GM23248 (cell line): ENCODE measurements around the gene PXT1. TPM values are rescaled to one million over a fixed set of nuclear protein-coding genes. Genes with fewer than 3 reads are reported as not detected.

Experiments used
- DNase-seq: peaks from one replicate; pipeline ENCODE4 v3.0.0-alpha.2; 2015
- H2AFZ ChIP-seq: fragments of 200-600 bp; sonication (generic); 2 replicates; pipeline ENCODE4 v1.6.1; 2016; ENCODE audit warnings: antibody characterized with exemption
- H3F3A ChIP-seq: fragments of 200-600 bp; sonication (generic); 2 replicates; pipeline ENCODE4 v1.6.1; 2016; ENCODE audit warnings: mild to moderate bottlenecking, antibody characterized with exemption, mixed run types; ENCODE audit not compliant: insufficient read depth
- H3K27ac ChIP-seq: fragments of 200-600 bp; sonication (generic); 2 replicates; pipeline ENCODE4 v1.5.1; 2016; ENCODE audit warnings: mild to moderate bottlenecking
- H3K27me3 ChIP-seq: fragments of 200-600 bp; sonication (generic); replicated peaks from 2 replicates; pipeline ENCODE4 v1.6.1; 2016; ENCODE audit warnings: mild to moderate bottlenecking; ENCODE audit not compliant: insufficient read depth
- H3K36me3 ChIP-seq: fragments of 200-600 bp; sonication (generic); 2 replicates; pipeline ENCODE4 v1.6.1; 2016; ENCODE audit warnings: low read depth, mild to moderate bottlenecking
- H3K4me1 ChIP-seq: fragments of 200-600 bp; sonication (generic); 2 replicates; pipeline ENCODE4 v1.6.1; 2016; ENCODE audit warnings: mild to moderate bottlenecking; ENCODE audit not compliant: insufficient read depth
- H3K4me2 ChIP-seq: fragments of 200-600 bp; sonication (generic); one replicate; pipeline ENCODE4 v1.6.1; 2016; ENCODE audit warnings: mild to moderate bottlenecking; ENCODE audit not compliant: unreplicated experiment
- H3K4me3 ChIP-seq: fragments of 200-600 bp; sonication (generic); 2 replicates; pipeline ENCODE4 v1.5.1; 2016; ENCODE audit warnings: mild to moderate bottlenecking
- H3K79me2 ChIP-seq: fragments of 200-600 bp; sonication (generic); 2 replicates; pipeline ENCODE4 v1.6.1; 2016; ENCODE audit warnings: mild to moderate bottlenecking; ENCODE audit not compliant: insufficient read depth
- H3K9ac ChIP-seq: fragments of 200-600 bp; sonication (generic); 2 replicates; pipeline ENCODE4 v1.6.1; 2016; ENCODE audit warnings: mild to moderate bottlenecking
- H3K9me2 ChIP-seq: fragments of 200-600 bp; sonication (generic); 2 replicates; pipeline ENCODE4 v1.6.1; 2016; ENCODE audit warnings: mixed run types, mild to moderate bottlenecking, moderate library complexity; ENCODE audit not compliant: insufficient read depth
- H3K9me3 ChIP-seq: fragments of 200-600 bp; sonication (generic); one replicate; pipeline ENCODE4 v1.6.1; 2017; ENCODE audit warnings: low read depth
- H4K20me1 ChIP-seq: fragments of 200-600 bp; sonication (generic); 2 replicates; pipeline ENCODE4 v1.6.0; 2016; ENCODE audit not compliant: insufficient read depth
- EZH2 ChIP-seq: fragments of 200-600 bp; sonication (generic); IDR thresholded peaks from 2 replicates; pipeline ENCODE4 v1.6.1; 2018; ENCODE audit warnings: antibody characterized with exemption, mild to moderate bottlenecking; ENCODE audit not compliant: insufficient read depth, poor library complexity, severe bottlenecking
- EZH2phosphoT487 ChIP-seq: fragments of 200-600 bp; sonication (generic); IDR thresholded peaks from 2 replicates; pipeline ENCODE4 v1.6.1; 2018; ENCODE audit warnings: antibody characterized with exemption, moderate library complexity, mild to moderate bottlenecking, low read depth; ENCODE audit not compliant: insufficient read depth
- WGBS, 2 experiments: methylation state at CpG; one replicate each; pipeline ENCODE4 v1.1.6; 2015 to 2017; ENCODE audit warnings: low lambda C conversion rate in 2 of 2, low coverage in 1 of 2; ENCODE audit errors: missing lambda C conversion rate in 2 of 2; 5-methylcytosine and 5-hydroxymethylcytosine counted together
- in situ Hi-C: fragments of 300-500 bp; cut with MboI; formaldehyde crosslinking; loops from 2 replicates; pipeline ENCODE4 v1.15.0; 2020
- polyA plus RNA-seq: library from polyadenylated mRNA; unstranded; fragments of >200 nt; fragmentation: Nextera tagmentation; extraction: Ambion mirVana; gene quantifications from 2 replicates; pipeline ENCODE4 v1.2.1, GENCODE V29; 2016
- total RNA-seq: library from RNA; depleted of rRNA; stranded (reverse); fragments of >200 nt; shearing (Covaris generic); gene quantifications from 2 replicates; pipeline ENCODE4 v1.2.3, GENCODE V29; 2014

PXT1 gene
- total and polyA plus RNA-seq, 2 experiments from 2014 or later: not detected

GRCh38 chr6:36357872-36358225 lies 84.8 kb downstream of the PXT1 start:
- no peaks in the 10 kb centered on the region for H4K20me1 ChIP-seq
- no peaks in the 10 kb centered on the region for H3K36me3 ChIP-seq
- WGBS, 2 experiments: 93 to 100% methylated on average over 3 of the region's 3 CpGs
- H3K27me3 ChIP-seq: no peaks in the 10 kb centered on the region
- H3K4me1 ChIP-seq: peaks cover 8% of the 10 kb centered on the region
- H2AFZ ChIP-seq: no peak overlapping the region
- in situ Hi-C loops: no loop called here
- no peaks in the 10 kb centered on the region for H3K9me2 ChIP-seq
- TF ChIP-seq EZH2 (no peak), EZH2phosphoT487 (no peak)
- no peak overlapping the region for H3K27ac ChIP-seq
- no peak for DNase-seq
- H3K4me3 ChIP-seq: no peak overlapping the region
- no peak overlapping the region for H3K9ac ChIP-seq
- no peak overlapping the region for H3K4me2 ChIP-seq
- H3K79me2 ChIP-seq: no peaks in the 10 kb centered on the region
- H3F3A ChIP-seq: peaks cover 4% of the 10 kb centered on the region; the same call in 1 of the 2 replicates
- H3K9me3 ChIP-seq: no peaks in the 10 kb centered on the region

GRCh38 chr6:36355819-36356218 lies 86.8 kb downstream of the PXT1 start:
- Histone ChIP-seq H3K36me3 (no peaks in the 10 kb centered on the region), H3K4me2 (no peak overlapping the region), H4K20me1 (no peaks in the 10 kb centered on the region), H3F3A (peaks cover 14% of the 10 kb centered on the region), H3K79me2 (no peaks in the 10 kb centered on the region), H3K9me3 (no peaks in the 10 kb centered on the region), H3K4me3 (no peak overlapping the region), H3K4me1 (peaks cover 17% of the 10 kb centered on the region), H3K27me3 (no peaks in the 10 kb centered on the region), H3K9me2 (no peaks in the 10 kb centered on the region), H3K9ac (no peak overlapping the region), H2AFZ (no peak overlapping the region), H3K27ac (no peak overlapping the region)
- WGBS, 2 experiments: 75 to 76% methylated on average over 4 of the region's 4 CpGs
- in situ Hi-C loops: no loop called here
- TF ChIP-seq EZH2 (no peak), EZH2phosphoT487 (no peak)
- DNase-seq: no peak

GRCh38 chr6:36353411-36353915 lies 89.2 kb downstream of the PXT1 start:
- DNase-seq: peak; percentile 52
- Histone ChIP-seq H3K27me3 (no peaks in the 10 kb centered on the region), H3K9ac (no peak overlapping the region), H3F3A (peaks cover 22% of the 10 kb centered on the region), H3K4me3 (no peak overlapping the region), H4K20me1 (no peaks in the 10 kb centered on the region), H2AFZ (no peak overlapping the region), H3K4me1 (peaks cover 24% of the 10 kb centered on the region), H3K9me2 (no peaks in the 10 kb centered on the region), H3K79me2 (no peaks in the 10 kb centered on the region), H3K27ac (no peak overlapping the region), H3K9me3 (no peaks in the 10 kb centered on the region), H3K4me2 (no peak overlapping the region), H3K36me3 (no peaks in the 10 kb centered on the region)
- in situ Hi-C loops: no loop called here
- TF ChIP-seq EZH2phosphoT487 (no peak), EZH2 (no peak)
- 17 to 22% methylated on average over 4 of the region's 4 CpGs for WGBS, 2 experiments

- H3K27ac ChIP-seq: no peak overlapping the region
- no peaks in the 10 kb centered on the region for H3K27me3 ChIP-seq
- no peak for TF ChIP-seq EZH2phosphoT487
- TF ChIP-seq EZH2: no peak
- in situ Hi-C loops: no loop called here
- no peak overlapping the region for H2AFZ ChIP-seq
- H3K4me1 ChIP-seq: peaks cover 20% of the 10 kb centered on the region
- WGBS, 2 experiments: 60 to 62% methylated on average over 8 of the region's 8 CpGs
- no peak overlapping the region for H3K9ac ChIP-seq
- H3K9me3 ChIP-seq: no peaks in the 10 kb centered on the region
- no peak overlapping the region for H3K4me2 ChIP-seq
- peaks cover 22% of the 10 kb centered on the region for H3F3A ChIP-seq
- H3K9me2 ChIP-seq: no peaks in the 10 kb centered on the region
- no peaks in the 10 kb centered on the region for H3K36me3 ChIP-seq
- H3K79me2 ChIP-seq: no peaks in the 10 kb centered on the region
- H4K20me1 ChIP-seq: no peaks in the 10 kb centered on the region
- H3K4me3 ChIP-seq: no peak overlapping the region
- DNase-seq: no peak
These were observed 90.0 kb downstream of the PXT1 start for GRCh38 chr6:36352477-36353157.
